NOMO-1 treated with DMSO at 0.1 percent for 48 hours (cell line): ENCODE data around the gene TRPC4AP.

Source experiments
- DNase-seq: peaks from one replicate; lab custom pipeline; 2025; ENCODE audit not compliant: unreplicated experiment; lab: John Stamatoyannopoulos, UW

The TRPC4AP gene

DNA sequence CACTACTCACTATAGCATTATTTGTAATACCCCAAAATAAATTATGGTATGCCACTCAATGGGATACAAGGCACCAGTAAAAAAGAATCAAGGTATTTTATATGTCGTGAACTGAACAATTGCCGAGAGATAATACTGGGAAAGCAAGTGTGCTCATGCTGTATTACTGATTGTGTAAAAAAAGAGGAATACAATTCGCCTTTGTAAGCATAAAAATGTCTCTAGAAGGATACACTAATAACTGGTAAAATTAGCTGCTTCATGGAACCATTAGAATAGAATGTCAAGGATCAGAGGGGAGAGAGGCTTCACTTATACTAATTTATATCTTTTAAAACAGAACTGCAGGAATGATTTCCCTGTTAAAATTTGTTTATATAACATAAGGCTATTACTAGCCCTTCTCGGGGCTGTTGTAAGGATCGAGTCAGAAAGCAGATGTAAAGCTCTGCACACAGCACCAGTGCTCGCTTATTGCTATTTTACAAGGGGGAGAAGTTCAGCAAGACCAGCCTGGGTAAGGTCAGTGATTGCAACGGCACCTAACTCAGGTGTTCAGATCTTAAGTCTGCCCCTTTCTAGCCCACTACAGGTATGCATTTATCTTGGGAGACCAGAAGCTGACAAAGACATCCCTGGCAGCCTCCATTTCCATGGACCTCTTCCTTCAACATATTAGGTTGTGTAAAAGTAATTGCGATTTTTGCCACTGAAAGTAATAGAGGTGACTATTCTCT lies 75.3 kb downstream of the TRPC4AP start:
- no peak for DNase-seq

DNA sequence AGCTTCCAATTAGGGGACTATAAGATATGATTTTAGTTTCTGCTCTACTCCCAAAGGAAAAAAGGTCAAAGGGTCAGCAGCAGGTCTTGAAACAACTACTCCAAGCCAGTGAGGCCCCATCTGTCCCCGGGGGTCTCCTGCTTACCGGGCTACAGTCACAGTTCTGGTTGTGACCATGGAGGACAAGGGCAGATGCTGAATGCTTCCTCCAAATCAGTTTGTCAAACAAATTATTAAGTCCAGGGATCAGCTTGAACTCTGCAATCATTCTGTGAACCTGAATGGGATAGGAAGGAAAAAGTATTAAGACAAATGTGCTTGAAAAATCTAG lies 76.8 kb downstream of the TRPC4AP start:
- DNase-seq: no peak

DNA sequence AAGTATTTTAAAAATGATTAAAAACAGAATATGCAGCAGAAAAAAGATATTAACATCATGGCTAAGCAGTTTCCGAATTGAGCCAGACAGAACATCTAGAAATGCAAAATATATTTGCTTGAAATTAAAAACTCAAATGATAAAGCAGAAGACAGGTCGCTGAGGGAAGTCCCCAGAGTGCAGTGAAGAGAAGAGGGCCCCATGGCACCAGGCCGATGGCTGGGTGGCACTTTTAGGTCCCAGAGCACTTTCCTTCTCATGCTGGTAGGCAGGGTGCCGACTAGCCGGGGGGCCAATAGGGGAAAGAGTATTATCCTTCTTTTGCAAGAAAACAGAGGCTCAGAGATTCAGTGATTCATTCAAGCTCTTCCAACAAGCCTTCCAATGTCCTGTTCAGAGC lies 78.1 kb downstream of the TRPC4AP start:
- no peak for DNase-seq

- DNase-seq: no peak
These were observed 78.9 kb downstream of the TRPC4AP start for GRCh38 chr20:35013421-35014411.

GRCh38 chr20:35012227-35013069 lies 80.2 kb downstream of the TRPC4AP start:
- peak; percentile 16 for DNase-seq

DNA sequence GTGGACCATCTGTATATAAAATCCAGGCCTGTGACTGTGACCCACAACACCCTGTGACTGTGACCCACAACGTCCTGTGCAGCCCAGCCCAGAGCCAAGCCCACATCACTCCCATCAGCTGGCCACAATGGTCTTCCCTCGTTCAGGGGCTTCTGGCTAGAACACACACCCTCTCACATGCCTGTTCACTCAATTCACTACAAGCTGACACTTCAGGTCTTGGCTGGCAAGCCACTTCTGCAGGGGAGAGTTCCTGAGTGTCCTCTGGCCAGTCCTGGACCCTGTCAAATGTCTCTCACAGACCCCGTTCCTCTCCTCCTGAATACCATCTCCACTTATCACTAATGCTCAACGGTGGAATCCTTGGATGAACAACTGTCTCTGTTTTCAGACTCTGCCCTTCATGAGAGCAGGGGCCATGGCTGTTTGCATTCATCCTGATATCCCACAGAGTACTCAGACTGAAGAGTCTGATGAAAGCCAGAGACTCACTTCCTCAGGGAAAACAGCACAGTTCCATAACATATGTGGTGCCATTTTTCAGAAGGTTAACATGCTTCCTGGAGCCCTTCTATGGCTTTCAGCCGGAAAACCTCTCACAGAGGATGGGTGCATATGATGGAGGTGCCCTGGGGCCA lies 80.9 kb downstream of the TRPC4AP start:
- DNase-seq: no peak

DNA sequence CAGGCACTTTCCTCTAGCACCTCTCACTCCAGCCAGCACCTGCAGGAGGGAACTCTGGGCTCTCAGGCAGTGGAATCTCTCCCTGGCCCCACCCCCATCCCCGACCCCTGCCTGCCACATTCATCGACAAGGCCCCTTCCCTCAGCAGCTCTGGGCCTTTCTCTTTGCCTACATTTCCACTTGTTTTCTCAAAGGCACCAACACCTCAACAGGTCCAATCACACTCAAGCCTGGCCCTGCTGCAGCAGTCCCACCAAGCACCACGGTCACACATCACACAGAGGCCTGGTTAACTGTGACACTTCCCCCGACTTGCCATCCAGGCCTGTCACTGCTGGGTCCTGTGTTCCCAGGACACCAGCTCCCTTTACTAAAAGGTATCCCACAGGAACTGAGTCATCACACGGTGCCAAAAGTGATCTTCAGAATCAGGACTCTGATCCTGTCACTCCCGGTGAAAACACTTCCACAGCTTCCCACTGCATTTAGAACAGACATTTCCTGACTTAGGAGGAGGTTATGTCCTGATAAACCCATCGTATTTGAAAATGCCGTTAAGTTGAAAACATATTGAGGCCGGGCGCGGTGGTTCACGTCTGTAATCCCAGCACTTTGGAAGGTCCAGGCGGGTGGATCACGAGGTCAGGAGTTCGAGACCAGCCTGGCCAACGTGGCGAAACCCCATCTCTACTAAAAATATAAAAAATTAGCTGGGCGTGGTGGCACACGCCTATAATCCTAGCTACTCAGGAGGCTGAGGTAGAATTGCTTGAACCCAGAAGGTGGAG lies 82.0 kb downstream of the TRPC4AP start:
- no peak for DNase-seq

- DNase-seq: no peak
These were observed 82.8 kb downstream of the TRPC4AP start for GRCh38 chr20:35009665-35010328.

DNA sequence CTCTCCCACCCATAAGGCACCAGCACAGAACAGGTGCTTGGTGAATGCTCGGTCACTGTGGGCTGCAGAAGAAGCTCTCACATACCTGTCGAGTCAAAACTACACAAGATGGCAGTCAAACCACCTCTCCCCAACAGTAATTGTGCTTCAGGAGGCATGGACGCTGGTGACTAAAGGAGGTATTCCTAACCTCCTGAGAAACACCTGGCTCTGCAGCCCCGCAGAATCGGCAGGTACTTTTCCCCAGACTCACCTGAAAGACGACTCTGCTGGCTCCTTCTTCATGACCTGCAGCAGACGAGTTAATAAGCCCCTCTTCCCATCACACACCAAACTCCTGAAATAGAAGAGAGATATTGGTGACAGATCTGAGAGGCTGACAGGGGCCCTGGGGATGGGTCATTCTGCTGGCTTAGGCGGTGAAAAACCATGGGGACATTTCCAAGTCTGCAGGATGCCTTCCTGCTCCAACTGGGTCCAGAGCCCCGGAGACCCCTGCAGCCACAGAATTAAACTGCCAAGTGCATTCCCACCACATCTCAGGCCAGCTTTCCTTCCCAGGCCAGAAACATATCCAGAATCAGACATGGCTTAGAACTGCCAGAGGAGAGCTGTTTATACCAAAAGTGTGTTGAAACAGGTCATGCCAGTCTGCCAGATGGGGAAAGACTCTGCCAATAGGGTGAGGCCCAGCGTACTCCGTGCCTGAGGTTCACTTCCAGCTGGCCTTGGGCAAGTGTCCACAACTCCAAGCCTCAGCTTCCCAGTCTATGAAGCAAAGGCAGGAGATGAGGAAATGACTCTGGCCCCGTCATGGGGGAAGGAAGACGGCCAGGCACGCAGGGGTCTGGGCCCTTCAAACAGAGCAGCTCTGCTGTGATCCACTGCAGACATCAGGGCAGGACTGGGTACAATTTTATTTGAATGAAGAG lies 83.9 kb downstream of the TRPC4AP start:
- DNase-seq: no peak

DNA sequence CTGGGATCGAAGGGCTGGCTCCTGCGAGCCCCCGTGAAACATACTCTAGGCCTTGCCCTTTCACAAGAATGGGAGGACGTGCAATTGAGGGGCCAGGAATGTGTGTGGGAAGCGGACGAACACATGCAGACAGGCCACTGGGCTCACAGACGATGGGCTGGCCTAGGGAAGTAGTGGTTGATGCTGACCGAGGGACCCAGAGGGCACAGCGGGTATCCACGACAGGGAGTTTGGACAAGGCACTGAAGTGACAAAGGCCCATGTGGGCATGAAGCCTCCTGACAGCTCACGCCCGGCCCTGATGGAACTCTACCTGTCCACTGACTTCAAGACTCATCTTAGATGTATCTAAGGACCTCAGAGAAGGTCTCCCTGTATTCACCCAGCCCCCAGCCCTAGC lies 84.7 kb downstream of the TRPC4AP start:
- DNase-seq: no peak

- DNase-seq: no peak
These were observed 85.2 kb downstream of the TRPC4AP start for GRCh38 chr20:35007413-35007812.

DNA sequence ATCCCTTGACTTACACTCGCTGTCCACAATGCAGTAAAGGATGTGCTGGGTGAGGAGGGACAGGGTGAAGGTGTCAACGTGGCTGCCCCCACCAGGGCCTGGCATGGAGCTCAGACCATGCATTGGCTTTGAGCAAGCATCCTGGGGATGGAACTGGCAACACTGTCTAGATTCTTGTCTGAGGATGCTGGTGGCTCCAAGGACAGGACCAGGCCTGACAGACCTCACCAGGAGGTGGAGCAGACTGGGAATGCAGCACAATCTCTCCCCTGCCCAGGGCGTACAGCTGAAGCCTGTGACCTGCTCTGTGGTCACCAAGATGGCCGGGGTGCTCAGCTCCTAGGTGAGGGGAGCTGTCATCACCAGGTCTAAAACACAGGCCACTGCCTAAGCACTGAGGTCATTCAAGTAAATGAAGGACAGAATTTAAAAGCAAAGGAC lies 86.1 kb downstream of the TRPC4AP start:
- no peak for DNase-seq

- no peak for DNase-seq
These were observed 86.6 kb downstream of the TRPC4AP start for GRCh38 chr20:35006009-35006408.

DNA sequence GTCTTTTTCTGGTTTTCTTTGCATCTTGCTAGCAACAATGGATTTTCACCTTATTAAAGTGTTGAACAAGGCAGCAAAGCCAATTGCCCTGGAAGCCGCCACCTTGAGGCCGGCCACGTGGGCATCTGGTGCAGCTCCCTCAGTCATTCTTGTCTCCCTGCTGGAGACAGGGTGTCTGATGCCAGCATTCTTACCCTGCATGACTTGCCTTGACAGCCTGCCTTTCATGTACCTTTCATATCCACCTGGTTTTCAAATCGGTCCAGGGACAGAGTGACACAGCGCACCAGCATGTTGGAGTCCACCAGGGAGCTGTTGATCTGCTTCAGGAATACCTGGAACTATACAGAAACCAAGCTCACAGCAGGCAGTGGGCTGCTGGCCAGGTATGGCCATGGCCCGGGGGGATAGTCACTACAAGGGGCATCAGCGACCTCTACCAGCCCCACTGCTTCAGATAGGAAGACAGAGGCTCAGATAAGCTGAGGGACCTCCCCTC lies 87.1 kb downstream of the TRPC4AP start:
- DNase-seq: no peak

DNA sequence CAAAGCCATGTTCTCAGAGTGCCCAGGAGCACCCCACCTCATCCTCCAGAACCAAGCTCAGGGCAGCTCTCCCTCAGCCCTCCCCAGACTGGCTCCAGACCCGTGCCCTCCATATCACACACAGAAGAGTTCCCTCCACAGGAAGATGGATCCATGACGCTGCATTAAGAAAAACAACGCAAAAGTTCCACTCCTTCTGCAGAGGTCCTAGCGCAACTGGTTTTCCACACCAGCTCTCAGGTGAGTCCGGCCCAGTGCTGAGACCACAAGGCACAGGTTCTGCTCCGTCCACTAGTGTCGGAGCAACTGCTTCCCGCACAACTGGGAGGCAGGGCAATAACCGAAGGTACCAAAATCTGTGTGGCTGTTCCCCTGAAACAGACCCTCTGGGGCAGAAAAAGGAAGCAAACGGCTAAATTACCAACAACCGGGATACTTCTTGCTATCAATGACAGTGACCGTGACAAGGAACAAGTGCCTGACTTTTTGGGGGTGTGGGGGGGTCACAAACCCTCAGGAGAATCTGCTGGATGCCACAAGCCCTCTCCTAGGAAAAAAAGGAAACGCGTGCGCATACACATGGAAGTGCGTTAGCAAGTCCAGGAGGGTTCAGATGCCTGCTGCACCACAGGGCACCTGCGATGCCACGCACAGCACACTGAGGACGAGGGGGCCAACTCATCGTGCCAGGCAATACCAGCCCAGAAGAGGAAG lies 87.7 kb downstream of the TRPC4AP start:
- DNase-seq: no peak

DNA sequence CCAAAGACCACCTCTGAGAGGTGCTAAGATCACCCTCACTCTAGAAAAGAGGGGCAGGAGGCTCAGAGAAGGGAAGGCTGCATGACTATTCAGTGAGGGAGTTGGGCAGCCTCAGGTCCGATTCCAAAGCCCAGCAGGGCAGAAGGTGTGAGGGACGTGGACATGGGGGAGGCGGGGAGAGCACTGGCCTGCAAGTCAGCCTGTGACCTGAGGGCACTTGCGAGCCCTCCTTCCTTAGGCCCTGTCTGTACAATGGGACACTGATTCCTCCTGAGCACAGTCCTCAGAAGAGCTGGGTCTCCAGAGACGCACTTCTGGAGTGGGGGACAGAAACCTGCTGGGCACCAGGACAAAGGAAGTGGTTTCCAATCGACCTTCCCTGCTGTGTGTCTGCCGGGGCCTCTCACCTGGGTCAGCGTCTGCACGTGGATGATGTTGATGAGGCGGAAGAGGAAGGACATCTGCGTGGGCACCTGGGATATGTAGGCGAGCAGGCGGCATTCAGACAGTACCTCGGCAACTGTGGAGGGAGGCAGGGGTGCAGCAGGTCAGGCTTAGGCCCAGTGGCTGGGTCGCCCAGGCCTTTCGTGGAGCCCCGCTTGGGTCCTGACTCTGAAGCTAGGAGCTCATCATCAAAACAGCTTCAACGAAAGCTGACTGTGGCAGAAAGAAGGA lies 88.4 kb downstream of the TRPC4AP start:
- DNase-seq: no peak
